Measurements from ENCODE around the gene PRKCA.

PRKCA gene

GRCh38 chr17:66810951-66811682, 508.7 kb downstream of the PRKCA start:
- no peak for DNase-seq (ENCODE audit: low read depth)

- DNase-seq (ENCODE audit: low read depth): no peak
Measured at GRCh38 chr17:66811683-66812054, 509.3 kb downstream of the PRKCA start.

- DNase-seq (ENCODE audit: low read depth): no peak
Measured at GRCh38 chr17:66812571-66812970, 510.2 kb downstream of the PRKCA start.

GRCh38 chr17:66813296-66813695, 510.9 kb downstream of the PRKCA start:
- no peak for DNase-seq (ENCODE audit: low read depth)

- DNase-seq (ENCODE audit: low read depth): no peak
Measured at GRCh38 chr17:66814026-66814425, 511.6 kb downstream of the PRKCA start.

- no peak for DNase-seq (ENCODE audit: low read depth)
Measured at GRCh38 chr17:66814570-66814969, 512.2 kb downstream of the PRKCA start.

GRCh38 chr17:66817750-66818149, 515.3 kb downstream of the PRKCA start:
- no peak for DNase-seq (ENCODE audit: low read depth)

- no peak for DNase-seq (ENCODE audit: low read depth)
Measured at GRCh38 chr17:66819466-66819865, 517.1 kb downstream of the PRKCA start.

GRCh38 chr17:66822009-66822408, 519.6 kb downstream of the PRKCA start:
- no peak for DNase-seq (ENCODE audit: low read depth)

- DNase-seq (ENCODE audit: low read depth): no peak
Measured at GRCh38 chr17:66826856-66827255, 524.4 kb downstream of the PRKCA start.

- no peak for DNase-seq (ENCODE audit: low read depth)
Measured at GRCh38 chr17:66829386-66829864, 527.0 kb downstream of the PRKCA start.

GRCh38 chr17:66829883-66830282, 527.5 kb downstream of the PRKCA start:
- DNase-seq (ENCODE audit: low read depth): no peak

GRCh38 chr17:66830451-66830850, 528.0 kb downstream of the PRKCA start:
- no peak for DNase-seq (ENCODE audit: low read depth)

GRCh38 chr17:66831383-66832210, 529.2 kb downstream of the PRKCA start:
- no peak for DNase-seq (ENCODE audit: low read depth)

GRCh38 chr17:66833201-66833600, 530.8 kb downstream of the PRKCA start:
- DNase-seq (ENCODE audit: low read depth): no peak

- no peak for DNase-seq (ENCODE audit: low read depth)
Measured at GRCh38 chr17:66834426-66834918, 532.1 kb downstream of the PRKCA start.

- DNase-seq (ENCODE audit: low read depth): no peak
Measured at GRCh38 chr17:66834919-66835454, 532.6 kb downstream of the PRKCA start, which contains the start of gene CACNG5. Gene CACNG5 (plus strand): TSS chr17:66835117. CDS start chr17:66877333, 42,216 bp downstream.

GRCh38 chr17:66835476-66835875, 533.1 kb downstream of the PRKCA start:
- DNase-seq (ENCODE audit: low read depth): no peak

GRCh38 chr17:66836063-66837005, 533.9 kb downstream of the PRKCA start:
- no peak for DNase-seq (ENCODE audit: low read depth)

- no peak for DNase-seq (ENCODE audit: low read depth)
Measured at GRCh38 chr17:66837226-66837625, 534.8 kb downstream of the PRKCA start.

- no peak for DNase-seq (ENCODE audit: low read depth)
Measured at GRCh38 chr17:66837885-66838665, 535.7 kb downstream of the PRKCA start.
